Parathyroid adenoma (tissue), 2 donors: ENCODE measurements around the gene AGL.
"Not testable (repeated sequence)": the region's sequence is repeated elsewhere in the genome, so short reads cannot be mapped to it uniquely, and the experiment has no call there.

ENCODE experiments used
- H2AFZ ChIP-seq: fragments of 300-600 bp; sonication (generic); one replicate; pipeline ENCODE4 v1.7.0; 2017; ENCODE audit warnings: antibody characterized with exemption, mild to moderate bottlenecking
- H3K27ac ChIP-seq: fragments of 300-600 bp; sonication (generic); one replicate; pipeline ENCODE4 v1.7.0; 2017
- H3K27me3 ChIP-seq: fragments of 300-600 bp; sonication (generic); one replicate; pipeline ENCODE4 v1.7.0; 2017; ENCODE audit warnings: low read length; ENCODE audit not compliant: control insufficient read depth, insufficient read depth
- H3K36me3 ChIP-seq: fragments of 300-600 bp; sonication (generic); one replicate; pipeline ENCODE4 v1.7.0; 2017; ENCODE audit warnings: low read length; ENCODE audit not compliant: control insufficient read depth, insufficient read depth
- H3K4me1 ChIP-seq: fragments of 300-600 bp; sonication (generic); one replicate; pipeline ENCODE4 v1.7.0; 2017; ENCODE audit warnings: control low read depth
- H3K4me2 ChIP-seq: fragments of 300-600 bp; sonication (generic); one replicate; pipeline ENCODE4 v1.7.0; 2017; ENCODE audit warnings: low read length
- H3K4me3 ChIP-seq: fragments of 300-600 bp; sonication (generic); one replicate; pipeline ENCODE4 v1.7.0; 2017; ENCODE audit warnings: low read depth, low read length
- H3K79me2 ChIP-seq: fragments of 300-600 bp; sonication (generic); one replicate; pipeline ENCODE4 v1.7.0; 2017; ENCODE audit warnings: control low read depth
- H3K9ac ChIP-seq: fragments of 300-600 bp; sonication (generic); one replicate; pipeline ENCODE4 v1.7.0; 2017; ENCODE audit warnings: mild to moderate bottlenecking
- H3K9me3 ChIP-seq: fragments of 300-600 bp; sonication (generic); one replicate; pipeline ENCODE4 v1.7.0; 2017; ENCODE audit warnings: low read length; ENCODE audit not compliant: control insufficient read depth
- TF ChIP-seq, protein P1 (sequence below): fragments of 300-600 bp; sonication (generic); IDR thresholded peaks from one replicate; pipeline ENCODE4 v1.7.0; 2017; ENCODE audit warnings: antibody characterized with exemption, mild to moderate bottlenecking
- donor health status: primary hyperparathyroidism.

AGL gene

DNA sequence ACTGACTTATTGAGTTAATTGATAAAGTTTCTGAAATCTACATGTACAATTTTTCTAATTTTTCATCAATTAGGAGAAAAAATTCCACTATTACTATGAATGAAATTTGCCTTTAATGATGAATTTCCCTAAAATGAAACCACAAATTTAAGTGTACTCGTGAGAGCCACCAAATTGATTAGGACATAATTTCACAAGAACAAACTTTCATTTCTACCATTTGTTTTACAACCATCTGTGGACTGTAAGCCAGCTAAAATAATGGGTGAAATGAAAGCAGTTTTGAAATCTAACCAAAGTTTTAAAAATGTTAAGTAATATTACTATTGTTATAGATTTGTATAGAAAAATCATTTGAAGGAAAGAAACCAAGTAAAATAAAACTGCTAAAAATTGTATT, 41.8 kb downstream of the AGL start:
- Histone ChIP-seq H3K9me3 (no peaks in the 10 kb centered on the region), H2AFZ (no peak overlapping the region), H3K27ac (no peak overlapping the region), H3K4me2 (no peak overlapping the region), H3K9ac (no peak overlapping the region), H3K4me1 (no peaks in the 10 kb centered on the region), H3K4me3 (no peak overlapping the region), H3K79me2 (no peaks in the 10 kb centered on the region), H3K27me3 (no peaks in the 10 kb centered on the region), H3K36me3 (no peaks in the 10 kb centered on the region)
- TF ChIP-seq, protein P1, sequence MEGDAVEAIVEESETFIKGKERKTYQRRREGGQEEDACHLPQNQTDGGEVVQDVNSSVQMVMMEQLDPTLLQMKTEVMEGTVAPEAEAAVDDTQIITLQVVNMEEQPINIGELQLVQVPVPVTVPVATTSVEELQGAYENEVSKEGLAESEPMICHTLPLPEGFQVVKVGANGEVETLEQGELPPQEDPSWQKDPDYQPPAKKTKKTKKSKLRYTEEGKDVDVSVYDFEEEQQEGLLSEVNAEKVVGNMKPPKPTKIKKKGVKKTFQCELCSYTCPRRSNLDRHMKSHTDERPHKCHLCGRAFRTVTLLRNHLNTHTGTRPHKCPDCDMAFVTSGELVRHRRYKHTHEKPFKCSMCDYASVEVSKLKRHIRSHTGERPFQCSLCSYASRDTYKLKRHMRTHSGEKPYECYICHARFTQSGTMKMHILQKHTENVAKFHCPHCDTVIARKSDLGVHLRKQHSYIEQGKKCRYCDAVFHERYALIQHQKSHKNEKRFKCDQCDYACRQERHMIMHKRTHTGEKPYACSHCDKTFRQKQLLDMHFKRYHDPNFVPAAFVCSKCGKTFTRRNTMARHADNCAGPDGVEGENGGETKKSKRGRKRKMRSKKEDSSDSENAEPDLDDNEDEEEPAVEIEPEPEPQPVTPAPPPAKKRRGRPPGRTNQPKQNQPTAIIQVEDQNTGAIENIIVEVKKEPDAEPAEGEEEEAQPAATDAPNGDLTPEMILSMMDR, result no peak

DNA sequence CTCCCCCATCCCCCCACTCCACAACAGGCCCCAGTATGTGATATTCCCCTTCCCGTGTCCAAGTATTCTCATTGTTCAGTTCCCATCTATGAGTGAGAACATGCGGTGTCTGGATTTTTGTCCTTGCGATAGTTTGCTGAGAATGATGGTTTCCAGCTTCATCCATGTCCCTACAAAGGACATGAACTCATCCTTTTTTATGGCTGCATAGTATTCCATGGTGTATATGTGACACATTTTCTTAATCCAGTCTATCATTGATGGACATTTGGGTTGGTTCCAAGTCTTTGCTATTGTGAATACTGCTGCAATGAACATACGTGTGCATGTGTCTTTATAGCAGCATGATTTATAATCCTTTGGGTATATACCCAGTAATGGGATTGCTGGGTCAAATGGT, 53.1 kb downstream of the AGL start:
- not testable (repeated sequence) for H3K4me3 ChIP-seq, H3K27ac ChIP-seq, H3K27me3 ChIP-seq, H3K36me3 ChIP-seq, H3K9me3 ChIP-seq, H3K9ac ChIP-seq, H3K4me2 ChIP-seq, H3K4me1 ChIP-seq, H2AFZ ChIP-seq, H3K79me2 ChIP-seq

DNA sequence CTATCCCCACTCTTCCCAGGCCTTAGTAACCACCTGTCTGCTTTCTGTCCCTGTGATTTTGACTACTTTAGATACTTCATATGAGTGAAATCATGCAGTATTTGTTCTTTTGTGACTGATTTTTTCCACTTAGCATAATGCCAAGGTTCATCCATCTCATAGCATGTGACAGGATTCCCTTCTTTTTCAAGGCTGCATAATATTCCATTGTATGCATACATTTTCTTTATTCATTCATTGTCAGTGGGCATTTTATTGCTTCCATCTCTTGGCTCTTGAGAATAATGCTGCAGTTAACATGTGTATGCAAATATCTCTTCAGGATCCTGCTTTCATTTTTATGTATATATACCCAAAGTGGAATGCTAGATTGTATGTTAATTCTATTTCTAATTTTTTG, 56.4 kb downstream of the AGL start:
- Histone ChIP-seq H3K4me2 (no peak overlapping the region), H2AFZ (no peak overlapping the region), H3K27ac (no peak overlapping the region), H3K27me3 (no peaks in the 10 kb centered on the region), H3K36me3 (peaks cover 4% of the 10 kb centered on the region), H3K4me1 (no peaks in the 10 kb centered on the region), H3K9ac (no peak overlapping the region), H3K4me3 (no peak overlapping the region), H3K79me2 (no peaks in the 10 kb centered on the region), H3K9me3 (no peaks in the 10 kb centered on the region)
- TF ChIP-seq, protein P1, result no peak

DNA sequence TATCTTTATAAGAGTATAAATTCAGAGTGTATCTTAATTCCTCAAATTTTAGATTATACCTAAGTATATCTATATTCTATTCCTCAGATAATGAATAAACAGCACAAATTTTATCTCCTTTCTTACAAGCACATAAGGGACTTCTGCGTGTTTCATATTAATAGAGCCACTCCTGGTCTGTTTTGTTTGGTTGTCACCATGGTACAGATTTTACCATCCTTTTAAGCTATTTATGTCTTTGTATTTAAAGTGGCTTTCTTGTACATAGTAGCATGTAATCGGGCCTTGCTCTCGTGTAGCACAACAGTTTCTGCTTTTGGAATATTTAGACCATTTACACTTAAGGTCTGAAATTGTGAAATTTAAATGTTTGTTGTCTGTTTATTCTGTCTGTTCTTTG, 67.1 kb downstream of the AGL start:
- no peaks in the 10 kb centered on the region for H3K36me3 ChIP-seq

DNA sequence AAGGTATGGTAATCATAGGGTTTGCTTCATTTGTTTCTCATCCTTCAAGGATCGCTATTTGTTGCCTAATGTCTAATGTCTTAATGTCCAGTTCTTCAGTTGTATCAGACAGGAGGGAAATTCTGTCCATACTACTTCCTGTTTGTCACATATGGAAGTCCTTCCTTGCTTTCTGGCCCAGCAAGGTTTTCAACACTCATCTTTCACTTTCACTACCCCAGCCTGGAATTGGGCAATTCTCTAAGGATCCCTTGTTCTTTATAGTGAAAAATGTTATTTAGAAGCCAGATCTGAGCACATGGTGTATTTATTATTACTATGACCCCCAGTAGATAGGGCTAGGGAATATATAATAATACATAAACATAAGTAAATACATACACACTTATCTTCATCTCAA, 69.1 kb downstream of the AGL start:
- Histone ChIP-seq H2AFZ (no peak overlapping the region), H3K9ac (no peak overlapping the region), H3K27me3 (no peaks in the 10 kb centered on the region), H3K9me3 (no peaks in the 10 kb centered on the region), H3K36me3 (no peaks in the 10 kb centered on the region), H3K4me2 (no peak overlapping the region), H3K27ac (no peak overlapping the region), H3K4me1 (no peaks in the 10 kb centered on the region), H3K4me3 (no peak overlapping the region), H3K79me2 (no peaks in the 10 kb centered on the region)
- TF ChIP-seq, protein P1, result no peak

More for the DNA sequence above, 67.1 kb downstream of the AGL start:
- TF ChIP-seq, protein P1, result no peak
- Histone ChIP-seq H3K9me3 (no peaks in the 10 kb centered on the region), H3K27ac (no peak overlapping the region), H3K4me2 (no peak overlapping the region), H3K4me1 (no peaks in the 10 kb centered on the region), H3K4me3 (no peak overlapping the region), H2AFZ (no peak overlapping the region), H3K9ac (no peak overlapping the region), H3K79me2 (no peaks in the 10 kb centered on the region), H3K27me3 (no peaks in the 10 kb centered on the region)
